ENCODE results near the gene EBNA1BP2. TPM values are rescaled to one million over a fixed set of nuclear protein-coding genes. Genes with fewer than 3 reads are reported as not detected.
"Not testable (repeated sequence)": the region's sequence is repeated elsewhere in the genome, so short reads cannot be mapped to it uniquely, and the experiment has no call there.

EBNA1BP2 gene
- total RNA-seq, 2 experiments from 2014 or later, result 165 TPM

- ChIA-PET CTCF (no interaction called here), POLR2A (no interaction called here)
These were observed 2.8 kb upstream of the EBNA1BP2 start for GRCh38 chr1:43174873-43175272.

GRCh38 chr1:43172527-43172972, 460 bp upstream of the EBNA1BP2 start:
- CTCF ChIA-PET, result no interaction called here
- POLR2A ChIA-PET, result interaction anchor here (1.6 kb wide), 1 partner anchor 478 kb away, joined by 3 read pairs; the partner anchor contains the start of gene KDM4A

GRCh38 chr1:43171312-43171875, 696 bp downstream of the EBNA1BP2 start:
- CTCF ChIA-PET, result no interaction called here
- POLR2A ChIA-PET, result interaction anchor here (1.6 kb wide), 1 partner anchor 479 kb away, joined by 3 read pairs; the partner anchor contains the start of gene KDM4A

GRCh38 chr1:43165765-43166164, 6.3 kb downstream of the EBNA1BP2 start:
- ChIA-PET CTCF (no interaction called here), POLR2A (no interaction called here)

GRCh38 chr1:43165162-43165561, 6.9 kb downstream of the EBNA1BP2 start:
- ChIA-PET POLR2A (no interaction called here), CTCF (no interaction called here)

- ChIA-PET POLR2A (no interaction called here), CTCF (no interaction called here)
These were observed 16.1 kb downstream of the EBNA1BP2 start for GRCh38 chr1:43156026-43156425.

- CTCF ChIA-PET, result no interaction called here
These were observed 18.6 kb downstream of the EBNA1BP2 start for GRCh38 chr1:43153443-43153842.

GRCh38 chr1:43152866-43153265, 19.2 kb downstream of the EBNA1BP2 start:
- CTCF ChIA-PET, result no interaction called here
- POLR2A ChIA-PET, result no interaction called here

More at GRCh38 chr1:43153443-43153842, 18.6 kb downstream of the EBNA1BP2 start:
- POLR2A ChIA-PET, result no interaction called here

GRCh38 chr1:43149889-43150288, 22.2 kb downstream of the EBNA1BP2 start:
- ChIA-PET POLR2A (no interaction called here), CTCF (no interaction called here)

GRCh38 chr1:43147625-43148327, 24.3 kb downstream of the EBNA1BP2 start:
- POLR2A ChIA-PET, result interaction anchor here (1.0 kb wide), 1 partner anchor 23 kb away, joined by 3 read pairs; no protein-coding TSS in a partner anchor

GRCh38 chr1:43144237-43144636, 27.9 kb downstream of the EBNA1BP2 start:
- CTCF ChIA-PET, result no interaction called here
- POLR2A ChIA-PET, result interaction anchor here (0.6 kb wide), 1 partner anchor 12 kb away, joined by 3 read pairs; no protein-coding TSS in a partner anchor

More at GRCh38 chr1:43147625-43148327, 24.3 kb downstream of the EBNA1BP2 start:
- CTCF ChIA-PET, result no interaction called here

- POLR2A ChIA-PET, result interaction anchor here (0.6 kb wide), 1 partner anchor 11 kb away, joined by 3 read pairs; no protein-coding TSS in a partner anchor
- CTCF ChIA-PET, result no interaction called here
These were observed 28.6 kb downstream of the EBNA1BP2 start for GRCh38 chr1:43143441-43143888.

GRCh38 chr1:43140583-43140982, 31.5 kb downstream of the EBNA1BP2 start:
- ChIA-PET POLR2A (no interaction called here), CTCF (no interaction called here)

- POLR2A ChIA-PET, result no interaction called here
- CTCF ChIA-PET, result no interaction called here
These were observed 32.1 kb downstream of the EBNA1BP2 start for GRCh38 chr1:43140010-43140409.

GRCh38 chr1:43139295-43139694, 32.8 kb downstream of the EBNA1BP2 start:
- CTCF ChIA-PET, POLR2A ChIA-PET: not testable (repeated sequence)

- CTCF ChIA-PET, result no interaction called here
- POLR2A ChIA-PET, result no interaction called here
These were observed 34.5 kb downstream of the EBNA1BP2 start for GRCh38 chr1:43137445-43138052.

GRCh38 chr1:43135857-43136781, 36.0 kb downstream of the EBNA1BP2 start:
- ChIA-PET CTCF (no interaction called here), POLR2A (no interaction called here)

- ChIA-PET CTCF (no interaction called here), POLR2A (no interaction called here)
These were observed 37.5 kb downstream of the EBNA1BP2 start for GRCh38 chr1:43134640-43135039.

- ChIA-PET POLR2A (no interaction called here), CTCF (no interaction called here)
These were observed 38.0 kb downstream of the EBNA1BP2 start for GRCh38 chr1:43134068-43134467.

GRCh38 chr1:43129426-43129825, 42.7 kb downstream of the EBNA1BP2 start:
- ChIA-PET CTCF (no interaction called here), POLR2A (no interaction called here)

Data from activated CD8-positive, alpha-beta memory T cell treated with anti-CD3 and anti-CD28 coated beads for 36 hours (primary cell).